IMR-90 (cell line): ENCODE data around the gene PTPRH.

Source experiments
- BHLHE40 ChIP-seq: fragments of 150-350 bp; IDR thresholded peaks from 2 replicates; pipeline ENCODE4 v1.6.1; 2016; ENCODE audit warnings: mild to moderate bottlenecking, low read depth, low read length
- CTCF ChIP-seq: conservative IDR thresholded peaks from 2 replicates; pipeline ENCODE4 v1.5.1; 2012; ENCODE audit warnings: mild to moderate bottlenecking, low read depth, low read length, improper control_type of control experiment
- ELK1 ChIP-seq: fragments of 150-350 bp; IDR thresholded peaks from 2 replicates; pipeline ENCODE4 v1.6.1; 2016; ENCODE audit warnings: low read depth, mild to moderate bottlenecking, low read length, moderate library complexity, borderline replicate concordance
- FOS ChIP-seq: fragments of 150-350 bp; IDR thresholded peaks from 2 replicates; pipeline ENCODE4 v1.6.1; 2016; ENCODE audit warnings: low read depth, low read length
- POLR2A ChIP-seq: IDR thresholded peaks from 2 replicates; pipeline ENCODE4 v1.6.1; 2012; ENCODE audit warnings: mild to moderate bottlenecking, low read depth, low read length
- RFX5 ChIP-seq: IDR thresholded peaks from 2 replicates; pipeline ENCODE4 v1.8.0; 2012; ENCODE audit warnings: low read depth, mild to moderate bottlenecking, low read length, moderate library complexity

GRCh38 chr19:55146705-55147273 lies 62.5 kb downstream of the PTPRH start:
- no peak for TF ChIP-seq BHLHE40
- no peak for TF ChIP-seq FOS
- TF ChIP-seq RFX5, result no peak
- TF ChIP-seq CTCF, result no peak
- TF ChIP-seq POLR2A, result no peak
- TF ChIP-seq ELK1, result no peak
